Stimulated activated CD4-positive, alpha-beta T cell treated with anti-CD3 and anti-CD28 coated beads, Interleukin-1b, Interleukin-23, amount 100 ng/mL, for 24 hours (primary cell): ENCODE measurements around the gene ZNF44.
"Not testable (repeated sequence)": the region's sequence is repeated elsewhere in the genome, so short reads cannot be mapped to it uniquely, and the experiment has no call there.

ENCODE experiments used
- DNase-seq, 4 experiments: peaks; one replicate each; pipeline ENCODE4 v3.0.0-alpha.2; 2020; ENCODE audit warnings: low read depth in 4 of 4, low spot score in 1 of 4

The ZNF44 gene

GRCh38 chr19:12294249-12295158 is at the start of gene ZNF44:
Gene ZNF44, minus strand, starts transcription at chr19:12294883. Its CDS starts 189 bp downstream, at chr19:12294694.
- peak; percentile 87 to 95 (median 91) for DNase-seq

DNA sequence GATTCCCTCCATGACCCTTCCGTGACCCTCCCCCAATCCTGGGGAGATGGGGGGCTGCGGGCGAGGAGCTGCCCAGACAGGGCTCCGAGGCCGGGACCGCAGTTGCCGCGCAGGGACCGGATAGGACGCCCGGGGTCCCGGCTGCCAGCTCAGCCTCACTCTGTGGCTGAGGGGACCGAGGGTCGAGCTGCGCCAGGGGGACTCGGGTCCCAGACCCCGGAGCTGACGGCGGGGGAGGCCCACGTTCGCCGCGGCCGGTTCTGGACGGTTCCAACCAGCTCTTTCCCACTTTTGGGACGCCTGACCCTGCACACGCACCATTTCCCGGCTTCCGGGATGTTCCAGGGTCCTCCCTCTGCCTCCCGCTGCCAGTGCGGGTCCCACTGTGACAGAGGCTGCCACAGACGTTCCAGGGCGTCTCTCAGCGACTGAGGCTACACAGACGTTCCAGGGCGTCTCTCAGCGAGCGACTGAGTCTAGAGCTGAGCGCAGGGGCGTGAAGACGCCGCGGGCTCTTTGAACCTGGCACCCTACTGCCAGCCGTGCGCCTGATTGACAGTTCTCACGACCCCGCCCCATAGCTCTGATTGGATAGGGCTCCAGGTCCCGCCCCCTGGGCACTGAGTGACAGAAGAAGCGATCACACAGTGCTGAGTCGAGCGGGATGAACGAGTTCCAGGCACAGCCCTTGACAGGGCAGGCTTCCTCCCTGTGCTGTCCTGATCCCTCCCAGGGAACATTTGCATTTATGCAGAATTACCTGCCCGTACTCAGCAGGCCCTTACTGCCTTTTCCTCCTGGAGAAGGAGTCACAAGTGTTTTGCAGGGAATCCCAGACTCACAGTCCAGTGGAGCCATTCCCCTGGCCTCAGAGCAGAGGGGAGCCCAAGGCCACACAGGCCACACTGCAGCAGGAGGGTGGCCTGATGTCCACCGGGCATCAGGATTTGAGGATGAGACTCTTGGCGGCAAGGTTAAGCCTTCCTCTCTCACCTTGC is 38.8 kb upstream of the ZNF44 start, which contains the start of gene ZNF563:
ZNF563 (minus strand) TSS at position 472 of the 998 bp plus-strand sequence; CDS start at position 321, 151 bp downstream.
- peak; percentile 93 to 99 (median 96) for DNase-seq

DNA sequence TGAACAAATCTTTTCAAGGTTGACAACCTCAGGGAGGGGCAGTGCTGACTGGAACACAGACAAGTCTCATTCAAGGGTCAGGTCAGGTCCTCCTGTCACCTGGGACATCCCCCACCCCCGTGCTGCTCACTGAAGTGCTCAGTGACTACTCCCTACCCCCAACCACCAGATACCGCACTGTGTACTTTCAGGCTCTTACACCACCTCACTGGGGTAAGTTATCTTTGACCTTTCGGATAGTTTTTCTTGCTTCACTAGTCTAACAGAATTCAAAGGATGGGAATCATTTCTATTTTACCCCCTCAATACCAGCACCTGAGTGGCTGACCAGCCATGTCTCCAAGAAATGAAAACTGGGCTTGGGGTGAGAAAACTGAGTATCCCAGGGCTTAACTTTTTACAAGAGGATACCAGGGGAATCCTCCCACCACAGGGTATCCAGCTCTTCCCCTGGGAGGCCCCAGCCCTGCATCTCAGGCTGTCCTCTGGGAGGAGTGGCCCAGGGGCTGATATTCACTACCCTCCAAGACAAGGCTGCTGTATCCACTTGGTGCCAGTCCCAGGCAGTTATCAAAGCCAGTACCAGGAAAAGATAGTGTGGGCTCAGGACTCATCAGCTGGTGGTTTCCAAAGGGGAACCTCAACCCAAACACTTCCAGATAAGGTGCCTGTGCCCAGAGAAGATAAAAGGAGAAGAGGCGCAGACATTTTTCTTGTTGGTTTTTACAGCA is 36.7 kb upstream of the ZNF44 start:
- peak; percentile 21 to 75 (median 50) for DNase-seq

DNA sequence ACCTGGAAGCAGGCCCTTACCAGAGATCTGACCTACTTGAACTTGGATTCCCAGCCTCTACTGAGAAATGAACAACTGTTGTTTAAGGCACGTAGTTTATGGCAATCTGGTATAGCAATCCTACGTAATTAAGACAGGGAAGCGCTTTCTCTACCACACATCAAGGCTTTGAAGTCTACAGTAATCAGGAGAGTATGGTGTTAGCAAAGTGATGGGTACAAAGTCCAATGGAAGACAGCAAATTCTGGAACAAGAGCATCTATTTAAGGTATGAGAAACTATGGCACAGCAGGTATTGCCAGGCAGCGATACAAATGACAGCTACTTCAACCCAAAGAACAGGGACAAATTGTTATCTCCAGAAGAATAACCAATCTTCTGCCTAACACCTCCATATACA is 35.7 kb upstream of the ZNF44 start:
- DNase-seq, result no peak

DNA sequence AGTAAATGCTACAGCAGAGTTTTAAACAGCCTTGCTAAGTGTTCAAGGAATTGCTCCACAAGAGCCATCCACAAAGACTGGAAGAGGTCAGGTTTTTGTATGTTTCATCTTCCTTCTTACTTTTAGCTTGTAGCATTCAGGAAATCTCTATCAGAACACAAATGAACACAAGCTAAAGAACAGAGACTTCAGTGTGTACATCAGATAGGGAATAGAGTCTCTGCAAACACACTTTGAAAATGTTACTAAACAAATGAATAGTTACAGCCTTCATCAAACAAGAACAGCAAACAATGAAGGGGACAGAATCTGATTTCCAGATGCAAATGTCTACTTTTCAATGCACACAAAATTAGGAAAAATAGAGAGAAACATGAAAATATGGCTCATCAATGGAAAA is 31.0 kb upstream of the ZNF44 start:
- no peak for DNase-seq

- DNase-seq, result no peak
Observed at GRCh38 chr19:12318782-12319413, 24.2 kb upstream of the ZNF44 start.

- DNase-seq, result no peak
Observed at GRCh38 chr19:12314553-12314952, 19.9 kb upstream of the ZNF44 start.

GRCh38 chr19:12308891-12309290 is 14.2 kb upstream of the ZNF44 start:
- not testable (repeated sequence) for DNase-seq

- no peak for DNase-seq
Observed at GRCh38 chr19:12295191-12295590, 508 bp upstream of the ZNF44 start.

DNA sequence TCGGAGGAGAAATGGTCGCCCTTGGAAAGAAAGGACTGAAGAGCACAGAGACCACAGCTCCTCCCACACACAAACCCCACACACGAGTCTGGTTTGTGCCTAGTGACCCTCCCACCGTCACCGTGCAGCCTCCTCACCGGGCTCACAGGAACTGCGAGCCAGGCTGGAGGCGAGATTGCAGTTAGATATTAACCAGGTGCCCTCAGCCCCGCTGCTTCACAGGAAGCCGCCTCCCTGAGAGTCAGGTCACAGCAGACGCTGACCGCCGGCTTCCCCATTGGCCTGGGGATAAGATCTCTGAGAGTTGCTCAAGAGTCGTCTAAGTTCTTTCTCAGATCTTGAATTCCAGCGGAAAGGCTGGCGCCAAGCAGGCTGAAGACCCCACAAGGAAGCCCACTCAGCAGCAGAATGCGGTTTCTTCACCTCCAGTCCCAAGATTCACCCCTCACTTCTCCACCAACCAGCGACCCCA is 870 bp downstream of the ZNF44 start:
- DNase-seq, result peak in 3 of 4 experiments; percentile 1 to 39 (median 22)

DNA sequence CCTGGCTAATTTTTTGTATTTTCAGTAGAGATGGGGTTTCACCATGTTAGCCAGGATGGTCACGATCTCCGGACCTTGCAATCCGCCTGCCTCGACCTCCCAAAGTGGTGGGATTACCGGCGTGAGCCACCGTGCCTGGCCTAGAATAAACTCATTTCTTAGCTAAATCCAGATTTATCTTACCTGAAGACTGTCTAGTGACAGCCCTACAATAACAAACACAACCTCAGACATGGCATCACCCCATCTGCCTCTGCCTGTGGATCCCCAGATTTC is 5.0 kb downstream of the ZNF44 start:
- DNase-seq, result no peak

GRCh38 chr19:12287958-12288500 is 6.7 kb downstream of the ZNF44 start:
- DNase-seq, result no peak

GRCh38 chr19:12284631-12285030 is 10.1 kb downstream of the ZNF44 start:
- DNase-seq, result no peak

DNA sequence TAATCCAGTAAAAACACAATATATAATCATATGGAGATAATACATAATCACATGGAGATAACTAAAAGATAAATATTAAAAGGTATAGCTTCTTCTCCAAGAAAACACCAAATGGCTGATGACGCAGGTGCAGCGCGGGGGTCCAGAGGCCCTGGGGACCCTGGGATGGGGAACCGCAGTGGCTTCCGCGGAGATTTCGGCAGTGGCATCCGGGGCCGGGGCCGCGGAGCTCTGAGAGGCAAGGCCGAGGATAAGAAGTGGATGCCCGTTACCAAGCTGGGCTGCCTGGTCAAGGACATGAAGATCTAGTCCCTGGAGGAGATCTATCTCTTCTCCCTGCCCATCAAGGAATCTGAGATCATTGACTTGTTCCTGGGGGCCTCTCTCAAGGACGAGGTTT is 10.5 kb downstream of the ZNF44 start:
- no peak for DNase-seq

GRCh38 chr19:12278713-12279112 is 16.0 kb downstream of the ZNF44 start:
- DNase-seq, result no peak

- no peak for DNase-seq
Observed at GRCh38 chr19:12272980-12273901, 21.4 kb downstream of the ZNF44 start.

DNA sequence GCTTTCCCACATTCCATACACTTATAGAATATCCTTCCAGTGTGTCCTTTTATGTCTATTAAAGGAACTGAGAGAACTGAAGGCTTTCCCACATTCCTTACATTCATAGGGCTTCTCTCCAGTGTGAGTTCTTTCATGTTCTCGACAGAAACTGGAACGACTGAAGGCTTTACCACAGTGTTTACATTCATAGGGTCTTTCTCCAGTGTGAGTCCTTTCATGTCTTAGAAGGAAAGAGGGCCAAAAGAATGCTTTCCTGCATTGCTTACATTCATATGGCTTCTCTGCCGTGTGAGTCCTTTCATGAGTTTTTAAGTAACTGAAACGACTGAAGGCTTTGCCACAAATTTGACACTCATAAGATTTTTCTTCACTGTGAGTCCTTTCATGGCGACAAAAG is 22.3 kb downstream of the ZNF44 start:
- no peak for DNase-seq

DNA sequence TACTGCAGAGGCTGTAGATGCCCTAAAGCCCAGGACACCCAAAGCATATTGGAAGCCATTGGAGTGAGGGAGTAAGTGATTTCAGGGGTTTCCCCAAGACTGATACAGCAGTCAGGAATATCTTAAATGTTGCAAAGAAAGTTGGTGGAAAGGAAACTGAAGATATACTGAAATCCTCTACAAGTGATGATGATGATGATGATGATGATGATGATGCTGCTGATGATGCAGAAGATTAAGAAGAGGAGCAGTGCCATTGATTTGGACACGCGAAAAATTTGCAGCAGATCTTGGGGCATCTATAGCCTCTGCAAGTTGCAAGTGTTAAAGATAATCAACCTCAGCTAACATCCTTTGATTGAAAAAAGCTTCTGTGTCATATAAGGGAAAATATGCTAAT is 23.8 kb downstream of the ZNF44 start:
- no peak for DNase-seq
